K562 (cell line): ENCODE results near the gene LAMA5. TPM values are rescaled to one million over a fixed set of nuclear protein-coding genes. Genes with fewer than 3 reads are reported as not detected.
"Not testable (repeated sequence)": the region's sequence is repeated elsewhere in the genome, so short reads cannot be mapped to it uniquely, and the experiment has no call there.

ENCODE experiments used
- ATAC-seq: fragments of 200-7000 bp; cut with Tn5 transposase; 3 replicates; pipeline ENCODE4 v1.9.1; 2020; ENCODE audit warnings: moderate library complexity
- BruUV-seq: library from RNA; stranded (reverse); fragments of 400-500 nt; replicated peaks from 2 replicates; lab custom pipeline; 2021; lab: Mats Ljungman, UMichigan
- CTCF ChIA-PET: fragments of 300-600 bp; formaldehyde crosslinking; extraction: SDS; loops from one replicate; lab custom pipeline; 2021; ENCODE audit warnings: low intra/inter-chr PET ratio; lab: Yijun Ruan, JAX
- POLR2A ChIA-PET: fragments of 300-600, 350-650 bp; sonication (Branson Sonifier 250); formaldehyde crosslinking; extraction: SDS; loops from one replicate; lab custom pipeline; 2021; ENCODE audit warnings: antibody characterized with exemption, inconsistent platforms; lab: Yijun Ruan, JAX
- DNase-seq, 4 experiments: peaks; one replicate each; pipeline versions ENCODE4 v3.0.0 to v3.0.0-alpha.2; 2011 to 2018; ENCODE audit warnings: low spot score in 3 of 4, mixed read lengths in 3 of 4; ENCODE audit errors: extremely low read depth in 1 of 4
- FAIRE-seq: peaks from 2 replicates; lab custom pipeline; 2011; peaks lifted over from hg19 to GRCh38; lab: Jason Lieb, UNC
- H2AFZ ChIP-seq: 2 replicates; pipeline ENCODE4 v1.6.0; 2011; ENCODE audit warnings: low read depth, low read length, control low read depth, inconsistent platforms
- H3K27ac ChIP-seq: fragments of 200-600 bp; 3 replicates; pipeline ENCODE4 v1.8.0; 2011; ENCODE audit warnings: low read depth, mild to moderate bottlenecking, control low read depth, inconsistent platforms, low read length, moderate library complexity, mixed read lengths; ENCODE audit errors: extremely low read depth
- H3K27me3 ChIP-seq, 2 experiments: fragments of 300-600 bp in 1 of 2; 2 replicates in 1 of 2; 3 replicates in 1 of 2; pipeline versions ENCODE4 v1.6.0 to v1.8.0; 2011; ENCODE audit warnings: inconsistent platforms in 2 of 2, low read length in 2 of 2, mild to moderate bottlenecking in 1 of 2, mixed read lengths in 1 of 2, moderate library complexity in 1 of 2; ENCODE audit not compliant: control insufficient read depth in 2 of 2, insufficient read depth in 2 of 2
- H3K36me3 ChIP-seq: fragments of 300-600 bp; 3 replicates; pipeline ENCODE4 v1.8.0; 2011; ENCODE audit warnings: mild to moderate bottlenecking, low read length, inconsistent platforms; ENCODE audit not compliant: control insufficient read depth, insufficient read depth
- H3K4me1 ChIP-seq, 2 experiments: fragments of 200-600 bp in 1 of 2; replicated peaks in 1 of 2; 2 replicates in 1 of 2; 3 replicates in 1 of 2; pipeline versions ENCODE4 v1.5.1 to v1.8.0; 2011; ENCODE audit warnings: inconsistent platforms in 2 of 2, low read length in 2 of 2, mild to moderate bottlenecking in 1 of 2, mixed read lengths in 1 of 2, moderate library complexity in 1 of 2; ENCODE audit not compliant: control insufficient read depth in 2 of 2, insufficient read depth in 2 of 2
- H3K4me2 ChIP-seq: 2 replicates; pipeline ENCODE4 v1.6.1; 2011; ENCODE audit warnings: low read length, control low read depth, inconsistent platforms, mixed read lengths; ENCODE audit not compliant: insufficient read depth
- H3K4me3 ChIP-seq: fragments of 200-600 bp; sonication (generic), shearing (Covaris generic); 2 replicates; pipeline ENCODE4 v1.5.1; 2016; ENCODE audit warnings: control low read depth, inconsistent platforms
- H3K79me2 ChIP-seq: fragments of 200-600 bp; 3 replicates; pipeline ENCODE4 v1.8.0; 2011; ENCODE audit warnings: low read length, inconsistent platforms; ENCODE audit not compliant: control insufficient read depth, insufficient read depth
- H3K9ac ChIP-seq, 2 experiments: 2 replicates each; pipeline versions ENCODE4 v1.6.0 to v1.6.1; 2011; ENCODE audit warnings: low read depth in 2 of 2, low read length in 2 of 2, control low read depth in 1 of 2, inconsistent platforms in 1 of 2, mild to moderate bottlenecking in 1 of 2, mixed read lengths in 1 of 2; ENCODE audit not compliant: insufficient read depth in 1 of 2
- H3K9me1 ChIP-seq: one replicate; pipeline ENCODE4 v1.6.0; 2011; ENCODE audit warnings: inconsistent platforms, mild to moderate bottlenecking, low read length, moderate library complexity; ENCODE audit not compliant: control insufficient read depth, insufficient read depth
- H3K9me3 ChIP-seq: replicated peaks from 2 replicates; pipeline ENCODE4 v1.5.1; 2011; ENCODE audit warnings: low read depth, low read length, inconsistent platforms; ENCODE audit not compliant: control insufficient read depth, insufficient read depth
- H4K20me1 ChIP-seq: replicated peaks from 2 replicates; pipeline ENCODE4 v1.6.1; 2011; ENCODE audit warnings: low read length, inconsistent platforms, mixed read lengths; ENCODE audit not compliant: control insufficient read depth, insufficient read depth
- WGBS: fragments of 100-300 bp; shearing (Covaris generic); methylation state at CpG from one replicate; pipeline ENCODE4 v1.1.6; 2016; ENCODE audit warnings: low coverage, mixed read lengths; ENCODE audit not compliant: insufficient coverage; ENCODE audit errors: missing lambda C conversion rate; 5-methylcytosine and 5-hydroxymethylcytosine counted together
- in situ Hi-C: fragments of 300-500 bp; cut with MboI; formaldehyde crosslinking; loops from 4 replicates; pipeline ENCODE4 v1.15.0; 2018; ENCODE audit warnings: inconsistent platforms, mixed read lengths
- intact Hi-C: fragments of 100-400 bp; cut with micrococcal nuclease; formaldehyde crosslinking; loops from 2 replicates; pipeline ENCODE4 v1.14.2; 2022
- polyA plus RNA-seq, 8 experiments: library from polyadenylated mRNA; depleted of rRNA in 4 of 8; stranded (reverse) in 5 of 8; unstranded in 3 of 8; fragments of >200 nt; fragmentation: Nextera tagmentation in 2 of 8; fragmentation: Illumina TruSeq in 1 of 8; extraction: Ambion mirVana in 2 of 8; extraction: Trizol in 1 of 8; gene quantifications; 2 replicates each; pipeline versions ENCODE4 v1.2.1 to v1.2.3, GENCODE V29; 2011 to 2014; ENCODE audit warnings: inconsistent platforms in 1 of 8, missing spikeins in 1 of 8
- total RNA-seq, 7 experiments: library from RNA; depleted of rRNA in 6 of 7; stranded (reverse); fragments of >200 nt in 6 of 7; fragmentation: Illumina TruSeq in 2 of 7; extraction: Trizol in 2 of 7; gene quantifications; 2 replicates each; pipeline versions ENCODE4 v1.2.1 to v1.2.3, GENCODE V29; 2011 to 2021; ENCODE audit warnings: low replicate concordance in 1 of 7
- TF ChIP-seq, protein P1 (sequence below): sonication (generic); formaldehyde crosslinking; IDR thresholded peaks from 2 replicates; pipeline ENCODE4 v1.9.0; 2022; ENCODE audit warnings: mild to moderate bottlenecking, missing genetic modification reagents
- TF ChIP-seq, protein P2 (sequence below): sonication (generic); formaldehyde crosslinking; IDR thresholded peaks from 2 replicates; pipeline ENCODE4 v1.8.1; 2023; ENCODE audit warnings: mild to moderate bottlenecking, missing genetic modification reagents

Gene LAMA5
- total and polyA plus RNA-seq, 9 of the 15 experiments (the other 6 are each of a cell fraction or from before 2014, with no cell fraction given), result 0.31 to 101 (median 7.8) TPM

DNA sequence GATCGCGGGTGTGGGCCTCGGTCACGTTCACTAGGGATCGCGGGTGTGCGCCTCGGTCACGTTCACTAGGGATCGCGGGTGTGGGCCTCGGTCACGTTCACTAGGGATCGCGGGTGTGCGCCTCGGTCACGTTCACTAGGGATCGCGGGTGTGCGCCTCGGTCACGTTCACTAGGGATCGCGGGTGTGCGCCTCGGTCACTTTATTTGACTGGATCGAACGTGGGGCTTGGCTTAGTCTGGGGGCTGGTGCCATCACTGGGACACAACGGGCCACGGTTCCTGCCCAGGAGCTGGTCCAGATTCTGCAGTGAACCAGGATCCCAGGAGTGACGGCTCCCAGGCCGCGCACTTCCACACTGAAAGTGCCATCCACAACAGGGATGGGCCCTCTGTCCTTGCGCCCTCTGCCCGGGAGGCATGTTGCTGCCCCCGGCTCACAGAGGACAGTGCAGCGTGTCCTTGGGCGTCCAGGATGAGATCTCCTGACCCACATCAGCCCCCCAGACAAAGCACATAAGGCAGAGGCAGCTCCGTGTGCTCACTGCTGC lies 6.6 kb upstream of the LAMA5 start:
- H2AFZ ChIP-seq, H3K36me3 ChIP-seq, CTCF ChIA-PET, H3K4me3 ChIP-seq, H3K9me3 ChIP-seq, H4K20me1 ChIP-seq, H3K27me3 ChIP-seq, DNase-seq, FAIRE-seq, H3K27ac ChIP-seq, H3K4me2 ChIP-seq, ATAC-seq, BruUV-seq, H3K9me1 ChIP-seq, H3K79me2 ChIP-seq, intact Hi-C loops, in situ Hi-C loops: not testable (repeated sequence)
- TF ChIP-seq, protein P1, sequence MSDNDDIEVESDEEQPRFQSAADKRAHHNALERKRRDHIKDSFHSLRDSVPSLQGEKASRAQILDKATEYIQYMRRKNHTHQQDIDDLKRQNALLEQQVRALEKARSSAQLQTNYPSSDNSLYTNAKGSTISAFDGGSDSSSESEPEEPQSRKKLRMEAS (CRISPR knock-in tag), result 0 out of 2 replicates have a peak, but pooled peaks have one; percentile 0
- TF ChIP-seq, protein P2, sequence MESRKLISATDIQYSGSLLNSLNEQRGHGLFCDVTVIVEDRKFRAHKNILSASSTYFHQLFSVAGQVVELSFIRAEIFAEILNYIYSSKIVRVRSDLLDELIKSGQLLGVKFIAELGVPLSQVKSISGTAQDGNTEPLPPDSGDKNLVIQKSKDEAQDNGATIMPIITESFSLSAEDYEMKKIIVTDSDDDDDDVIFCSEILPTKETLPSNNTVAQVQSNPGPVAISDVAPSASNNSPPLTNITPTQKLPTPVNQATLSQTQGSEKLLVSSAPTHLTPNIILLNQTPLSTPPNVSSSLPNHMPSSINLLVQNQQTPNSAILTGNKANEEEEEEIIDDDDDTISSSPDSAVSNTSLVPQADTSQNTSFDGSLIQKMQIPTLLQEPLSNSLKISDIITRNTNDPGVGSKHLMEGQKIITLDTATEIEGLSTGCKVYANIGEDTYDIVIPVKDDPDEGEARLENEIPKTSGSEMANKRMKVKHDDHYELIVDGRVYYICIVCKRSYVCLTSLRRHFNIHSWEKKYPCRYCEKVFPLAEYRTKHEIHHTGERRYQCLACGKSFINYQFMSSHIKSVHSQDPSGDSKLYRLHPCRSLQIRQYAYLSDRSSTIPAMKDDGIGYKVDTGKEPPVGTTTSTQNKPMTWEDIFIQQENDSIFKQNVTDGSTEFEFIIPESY, result peak; percentile 69
- POLR2A ChIA-PET, result interaction anchor here (0.6 kb wide), 1 partner anchor 33 kb away, joined by 3 read pairs; the partner anchor contains the start of gene CABLES2
- Histone ChIP-seq H3K4me1 (peaks cover 16 to 86% of the 10 kb centered on the region in 2 experiments), H3K9ac (peak overlapping the region in 1 of 2 experiments; percentile 45; a peak in 1 of 4 replicates)
- 82% methylated on average over 20 of the region's 40 CpGs for WGBS
